ENCODE data around the gene RALGAPB.

DNA sequence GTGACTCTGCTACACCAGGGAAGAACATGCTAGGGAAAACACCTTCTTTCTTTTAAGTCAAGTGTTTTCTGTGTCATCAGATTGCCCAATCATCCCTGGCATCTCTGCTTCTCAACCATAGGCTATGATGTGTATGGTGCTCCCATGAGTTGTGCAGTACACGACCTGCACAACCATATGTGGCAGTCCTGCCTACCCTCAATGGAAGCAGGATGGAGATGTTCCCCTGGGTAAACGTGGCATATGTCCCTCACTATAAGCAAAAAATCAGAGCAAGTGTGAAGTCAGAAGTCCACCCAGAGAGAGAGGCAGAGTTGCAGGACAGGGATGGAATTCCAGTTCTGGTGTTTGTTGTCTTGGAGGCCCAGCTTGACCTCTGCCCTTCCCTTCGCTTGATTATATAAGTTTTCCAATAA is 27.3 kb upstream of the RALGAPB start:
- TF ChIP-seq, protein P1, sequence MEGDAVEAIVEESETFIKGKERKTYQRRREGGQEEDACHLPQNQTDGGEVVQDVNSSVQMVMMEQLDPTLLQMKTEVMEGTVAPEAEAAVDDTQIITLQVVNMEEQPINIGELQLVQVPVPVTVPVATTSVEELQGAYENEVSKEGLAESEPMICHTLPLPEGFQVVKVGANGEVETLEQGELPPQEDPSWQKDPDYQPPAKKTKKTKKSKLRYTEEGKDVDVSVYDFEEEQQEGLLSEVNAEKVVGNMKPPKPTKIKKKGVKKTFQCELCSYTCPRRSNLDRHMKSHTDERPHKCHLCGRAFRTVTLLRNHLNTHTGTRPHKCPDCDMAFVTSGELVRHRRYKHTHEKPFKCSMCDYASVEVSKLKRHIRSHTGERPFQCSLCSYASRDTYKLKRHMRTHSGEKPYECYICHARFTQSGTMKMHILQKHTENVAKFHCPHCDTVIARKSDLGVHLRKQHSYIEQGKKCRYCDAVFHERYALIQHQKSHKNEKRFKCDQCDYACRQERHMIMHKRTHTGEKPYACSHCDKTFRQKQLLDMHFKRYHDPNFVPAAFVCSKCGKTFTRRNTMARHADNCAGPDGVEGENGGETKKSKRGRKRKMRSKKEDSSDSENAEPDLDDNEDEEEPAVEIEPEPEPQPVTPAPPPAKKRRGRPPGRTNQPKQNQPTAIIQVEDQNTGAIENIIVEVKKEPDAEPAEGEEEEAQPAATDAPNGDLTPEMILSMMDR (IDR thresholded peaks at IDR 0.05; ENCODE audit: low read depth, low read length): no peak
- TF ChIP-seq POLR2A (IDR thresholded peaks at IDR 0.05; ENCODE audit: extremely low read depth, insufficient read length) (no peak), MYC (IDR thresholded peaks at IDR 0.05; ENCODE audit: low read depth, low read length) (no peak), MAX (IDR thresholded peaks at IDR 0.05; ENCODE audit: low read depth, low read length) (no peak)

All from NB4 (cell line).